Epidermal melanocyte (primary cell): Measurements from ENCODE around the gene CPNE2.
"Not testable (repeated sequence)": the region's sequence is repeated elsewhere in the genome, so short reads cannot be mapped to it uniquely, and the experiment has no call there.

ENCODE experiments used
- DNase-seq: peaks from one replicate; pipeline ENCODE4 v3.0.0; 2011; ENCODE audit warnings: low spot score; ENCODE audit not compliant: insufficient read length

The CPNE2 gene

GRCh38 chr16:57069635-57070370, 22.6 kb upstream of the CPNE2 start:
- no peak for DNase-seq

GRCh38 chr16:57070424-57070823, 22.0 kb upstream of the CPNE2 start:
- DNase-seq = no peak

GRCh38 chr16:57071081-57071732, 21.2 kb upstream of the CPNE2 start:
- DNase-seq = not testable (repeated sequence)

GRCh38 chr16:57071831-57072582, 20.4 kb upstream of the CPNE2 start:
- no peak for DNase-seq

- no peak for DNase-seq
Observed at GRCh38 chr16:57072616-57073275, 19.6 kb upstream of the CPNE2 start.

GRCh38 chr16:57077714-57078113, 14.7 kb upstream of the CPNE2 start:
- no peak for DNase-seq

GRCh38 chr16:57081744-57082143, 10.6 kb upstream of the CPNE2 start:
- no peak for DNase-seq

DNA sequence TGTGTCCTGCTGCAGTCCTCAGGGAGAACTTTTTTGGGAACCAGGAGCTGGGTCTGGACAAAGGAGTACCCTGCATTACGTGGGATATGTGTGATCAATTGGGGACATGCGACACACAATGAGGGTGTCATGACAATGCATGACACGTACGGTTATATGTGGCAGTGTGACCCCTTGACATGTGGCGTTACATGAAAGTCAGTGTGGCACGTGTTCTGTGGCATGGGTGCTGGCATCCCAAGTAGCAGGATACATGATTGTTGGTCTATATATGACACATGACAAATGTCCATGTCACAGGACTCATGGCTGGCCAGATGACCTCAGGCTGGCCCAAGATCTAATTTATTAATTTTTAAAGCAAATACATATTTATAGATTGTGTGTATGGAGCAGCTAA, 9.7 kb upstream of the CPNE2 start:
- DNase-seq = no peak

DNA sequence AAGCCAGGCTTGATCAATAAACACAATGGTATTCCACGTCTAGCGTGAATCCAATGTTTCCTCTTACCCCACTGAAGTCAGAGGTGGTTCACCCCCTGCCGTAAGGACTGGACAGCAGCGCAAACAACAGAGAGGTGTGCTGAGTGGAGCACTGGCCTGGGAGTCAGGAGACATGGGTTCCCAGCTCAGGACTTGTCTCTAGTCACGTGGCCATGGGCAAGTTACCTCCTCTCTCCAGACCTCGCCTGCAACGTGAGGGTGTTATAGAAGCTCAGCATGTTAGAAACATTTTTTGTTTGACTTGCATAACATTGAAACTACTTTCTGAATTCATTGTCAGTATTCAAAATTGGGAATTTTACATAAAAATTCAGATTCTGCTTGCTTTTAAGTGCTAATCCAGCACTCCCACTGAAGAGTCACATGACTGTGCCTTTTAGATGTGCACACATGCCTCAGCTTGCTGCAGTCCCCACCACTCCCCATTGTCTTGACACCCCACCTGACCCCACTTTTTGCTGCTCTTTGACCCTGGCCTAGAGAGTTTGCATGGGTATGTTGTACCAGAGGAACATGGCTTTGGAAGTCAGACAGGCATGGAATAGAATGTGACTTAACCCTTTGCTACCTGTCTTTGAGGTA, 8.8 kb upstream of the CPNE2 start:
- DNase-seq = no peak

GRCh38 chr16:57084257-57084770, 8.1 kb upstream of the CPNE2 start:
- peak; percentile 90 for DNase-seq

DNA sequence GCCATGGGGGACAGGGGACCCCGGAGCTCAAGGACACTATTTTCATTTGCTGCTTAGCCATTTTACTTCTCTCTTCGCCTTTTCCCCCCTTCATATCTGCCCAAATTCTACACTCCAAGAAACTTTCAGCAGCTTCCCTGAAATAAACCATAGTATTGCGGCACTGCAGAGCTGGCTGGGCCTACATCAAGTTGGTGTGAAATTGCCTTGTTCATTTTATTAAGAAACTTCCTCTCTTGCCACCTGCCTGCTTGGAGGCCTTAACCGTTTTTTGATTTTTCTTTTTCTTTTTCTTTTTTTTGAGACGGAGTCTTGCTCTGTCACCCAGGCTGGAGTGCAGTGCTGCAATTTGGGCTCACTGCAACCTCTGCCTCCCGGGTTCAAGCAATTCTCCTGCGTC, 7.4 kb upstream of the CPNE2 start:
- DNase-seq = no peak

- no peak for DNase-seq
Observed at GRCh38 chr16:57087003-57087402, 5.4 kb upstream of the CPNE2 start.

DNA sequence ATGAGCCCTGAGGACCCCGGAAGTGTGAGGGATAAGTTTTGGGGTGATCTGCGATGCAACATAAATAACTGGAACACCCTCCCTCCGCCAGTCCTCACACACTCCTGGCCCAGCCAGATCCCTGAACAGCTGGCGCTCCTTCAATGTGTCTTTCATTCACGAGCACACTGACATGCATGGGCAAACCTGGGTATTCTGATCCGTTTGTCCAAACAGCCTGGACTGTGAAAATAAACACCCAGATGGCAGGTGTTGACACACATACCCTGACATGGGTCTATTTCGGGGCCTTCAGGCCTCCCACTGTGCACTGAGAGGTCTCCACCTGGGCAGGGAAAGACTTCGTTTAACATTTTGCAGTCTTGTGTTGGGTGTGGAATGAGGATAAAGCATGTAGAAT, 3.0 kb upstream of the CPNE2 start:
- no peak for DNase-seq

GRCh38 chr16:57091200-57091974, 996 bp upstream of the CPNE2 start:
- no peak for DNase-seq

DNA sequence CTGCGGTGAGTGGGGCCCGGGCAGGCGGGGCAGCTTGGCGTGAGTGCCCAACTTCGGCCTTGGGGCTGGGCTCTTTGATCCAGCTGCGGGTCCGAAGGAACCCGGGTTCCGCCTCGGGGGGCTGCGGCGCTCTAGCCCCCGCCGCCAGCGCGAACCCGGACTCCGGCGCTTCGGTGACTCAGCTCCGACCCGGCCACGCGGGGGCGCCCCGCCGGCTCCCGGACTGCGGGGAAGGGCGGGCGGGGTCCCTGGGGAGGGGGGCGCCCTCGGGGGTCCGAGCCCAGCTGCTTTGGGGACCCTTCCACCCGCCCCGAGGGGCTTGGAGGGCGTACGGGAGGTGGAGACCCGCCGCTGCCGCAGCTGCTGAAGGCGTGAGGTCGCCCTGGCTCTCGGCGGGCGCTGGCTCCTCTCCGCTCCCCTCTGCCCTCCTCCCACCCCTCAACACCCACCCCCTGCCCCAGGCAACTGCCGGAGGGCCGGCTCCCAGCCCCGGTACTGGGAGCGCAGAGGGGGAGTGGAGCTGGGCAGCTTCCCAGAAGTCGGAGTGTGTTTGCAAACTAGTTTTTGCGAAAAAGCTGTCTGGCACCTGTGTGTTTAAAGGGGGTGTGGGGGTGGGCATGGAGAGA, 516 bp downstream of the CPNE2 start:
- DNase-seq = peak; percentile 46

DNA sequence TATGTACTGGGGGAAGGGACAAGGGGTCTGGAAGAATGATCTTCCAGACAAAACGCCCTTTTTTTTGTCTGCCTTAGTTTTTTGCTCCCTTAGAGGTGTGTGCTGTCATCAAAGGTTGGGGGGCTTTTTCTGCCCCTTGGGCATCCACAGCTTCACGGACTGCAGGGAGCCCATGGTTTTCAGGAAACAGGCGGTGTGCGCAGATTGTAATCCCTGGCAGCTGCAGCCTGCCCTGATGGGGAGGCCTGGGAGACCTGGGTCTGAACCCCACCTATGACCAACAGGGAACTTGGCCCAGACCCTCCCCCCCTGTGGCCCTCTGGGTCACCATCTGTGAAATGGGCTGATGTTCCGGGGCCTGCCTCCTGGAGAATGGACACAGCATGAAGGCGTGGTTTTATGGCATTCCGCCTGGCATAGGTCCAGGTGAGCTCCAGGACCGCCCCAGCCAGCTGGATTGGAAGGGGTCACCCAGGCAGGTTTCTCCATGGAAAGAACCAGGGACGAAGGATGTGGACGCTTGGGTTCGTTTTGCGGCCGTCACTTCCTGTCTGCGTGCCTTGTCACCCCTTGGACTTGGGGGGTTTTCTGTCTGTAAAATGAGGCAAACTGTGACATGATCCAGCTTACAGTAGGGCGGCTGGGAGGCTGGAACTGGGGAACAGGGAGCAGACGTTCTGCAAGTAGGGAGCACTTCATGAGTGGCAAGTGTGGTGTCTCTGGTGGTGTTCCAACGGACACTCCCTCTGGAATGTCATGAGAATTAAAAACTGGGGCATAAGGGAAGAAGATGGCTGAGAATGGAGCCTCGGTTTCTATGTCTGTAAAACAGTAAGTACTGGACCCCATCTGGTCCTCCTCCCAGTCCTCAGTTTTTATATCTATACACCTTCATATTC, 1.5 kb downstream of the CPNE2 start:
- no peak for DNase-seq

GRCh38 chr16:57094911-57095310, 2.5 kb downstream of the CPNE2 start:
- no peak for DNase-seq

- no peak for DNase-seq
Observed at GRCh38 chr16:57096192-57096591, 3.8 kb downstream of the CPNE2 start.

GRCh38 chr16:57096793-57097192, 4.4 kb downstream of the CPNE2 start:
- DNase-seq = no peak
